Body of pancreas (tissue), 4 donors: ENCODE data around the gene CCDC127.
"Not testable (repeated sequence)": the region's sequence is repeated elsewhere in the genome, so short reads cannot be mapped to it uniquely, and the experiment has no call there.

Experiments used
- POLR2A ChIP-seq, 3 donors: fragments of 450-650 bp; IDR thresholded peaks; one replicate each; pipeline ENCODE4 v1.6.1; 2016; ENCODE audit warnings: antibody characterized with exemption in 3 of 3, mild to moderate bottlenecking in 2 of 3
- TF ChIP-seq, protein P1 (sequence below), 7 experiments: fragments of 450-650 bp in 4 of 7; fragments of 200-600 bp in 3 of 7; sonication (generic) in 3 of 7; IDR thresholded peaks; one replicate each; pipeline ENCODE4 v1.5.1; 2016 to 2019; ENCODE audit warnings: antibody characterized with exemption in 7 of 7

DNA sequence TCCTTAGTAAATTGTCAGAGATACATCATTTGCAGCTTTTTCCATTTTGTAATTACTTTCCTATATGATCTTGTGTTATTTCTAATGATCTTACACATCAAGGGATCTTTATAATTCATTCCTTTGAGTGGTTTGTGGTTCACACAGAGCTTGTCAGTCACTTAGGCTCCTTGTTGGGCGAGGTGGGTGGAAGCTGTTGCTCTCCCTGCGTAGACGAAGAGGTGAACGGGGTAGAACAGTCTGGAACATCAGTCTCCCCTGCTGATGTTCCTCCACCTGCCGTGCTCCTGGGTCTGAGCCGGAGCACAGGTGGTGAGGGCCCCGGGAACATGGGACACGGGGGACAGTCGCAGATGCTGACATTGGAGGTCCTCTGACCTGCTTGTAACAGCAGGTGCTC, 17.6 kb upstream of the CCDC127 start:
- TF ChIP-seq, protein P1, sequence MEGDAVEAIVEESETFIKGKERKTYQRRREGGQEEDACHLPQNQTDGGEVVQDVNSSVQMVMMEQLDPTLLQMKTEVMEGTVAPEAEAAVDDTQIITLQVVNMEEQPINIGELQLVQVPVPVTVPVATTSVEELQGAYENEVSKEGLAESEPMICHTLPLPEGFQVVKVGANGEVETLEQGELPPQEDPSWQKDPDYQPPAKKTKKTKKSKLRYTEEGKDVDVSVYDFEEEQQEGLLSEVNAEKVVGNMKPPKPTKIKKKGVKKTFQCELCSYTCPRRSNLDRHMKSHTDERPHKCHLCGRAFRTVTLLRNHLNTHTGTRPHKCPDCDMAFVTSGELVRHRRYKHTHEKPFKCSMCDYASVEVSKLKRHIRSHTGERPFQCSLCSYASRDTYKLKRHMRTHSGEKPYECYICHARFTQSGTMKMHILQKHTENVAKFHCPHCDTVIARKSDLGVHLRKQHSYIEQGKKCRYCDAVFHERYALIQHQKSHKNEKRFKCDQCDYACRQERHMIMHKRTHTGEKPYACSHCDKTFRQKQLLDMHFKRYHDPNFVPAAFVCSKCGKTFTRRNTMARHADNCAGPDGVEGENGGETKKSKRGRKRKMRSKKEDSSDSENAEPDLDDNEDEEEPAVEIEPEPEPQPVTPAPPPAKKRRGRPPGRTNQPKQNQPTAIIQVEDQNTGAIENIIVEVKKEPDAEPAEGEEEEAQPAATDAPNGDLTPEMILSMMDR (IDR thresholded peaks at IDR 0.05): not testable (repeated sequence)
- TF ChIP-seq POLR2A (IDR thresholded peaks at IDR 0.05): not testable (repeated sequence)
